ENCODE results near the gene ZPLD1.

Gene ZPLD1

DNA sequence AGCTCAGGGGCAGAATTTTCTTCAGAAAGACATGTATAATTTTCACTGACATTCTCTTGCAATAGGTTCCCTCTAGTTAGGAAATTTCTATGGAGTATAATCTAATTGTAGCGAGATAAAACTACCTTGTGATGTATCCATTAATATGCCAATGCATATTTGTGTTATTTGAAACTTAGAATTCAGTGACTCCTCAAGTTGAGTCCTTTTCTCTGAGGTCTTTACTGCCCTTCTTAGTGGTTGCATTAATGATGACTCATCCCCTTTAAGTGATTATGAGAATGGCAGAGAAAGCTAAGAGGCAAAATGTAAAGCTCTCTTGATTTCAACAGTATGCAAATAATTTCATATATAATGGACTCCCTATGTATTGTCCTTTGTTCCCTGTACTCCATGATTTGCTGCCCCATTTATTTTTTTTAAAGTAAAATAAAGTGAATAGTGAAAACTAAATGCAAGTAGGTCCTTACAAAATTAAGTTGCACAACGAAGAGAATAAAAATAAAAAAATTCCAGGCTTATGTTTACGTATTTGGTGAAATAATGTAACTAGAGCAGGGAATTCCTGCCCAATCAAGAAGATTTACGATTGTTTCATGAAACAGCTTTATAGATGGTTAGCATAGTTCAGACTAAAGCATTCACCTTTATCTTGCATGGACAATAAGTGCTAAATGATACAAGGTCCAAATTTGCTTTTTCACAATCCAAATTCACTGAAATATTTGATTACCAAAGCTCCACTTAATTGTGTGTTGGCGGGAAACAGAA is 78.1 kb downstream of the ZPLD1 start:
- no peak overlapping the region for H2AFZ ChIP-seq (ENCODE audit: low read length, unreplicated experiment)
- peaks cover 6% of the 10 kb centered on the region for H3K27me3 ChIP-seq (ENCODE audit: insufficient read depth, low read length)
- no peak overlapping the region for H3K27ac ChIP-seq (ENCODE audit: low read depth, low read length)
- no peaks in the 10 kb centered on the region for H3K36me3 ChIP-seq (ENCODE audit: insufficient read depth, low read length)
- H3K4me3 ChIP-seq (ENCODE audit: low read depth, low read length): no peak overlapping the region
- H3K79me2 ChIP-seq (ENCODE audit: control insufficient read depth, insufficient read depth, low read length, unreplicated experiment): no peaks in the 10 kb centered on the region
- no peaks in the 10 kb centered on the region for H3K4me1 ChIP-seq (ENCODE audit: control insufficient read depth, insufficient read depth, low read length, unreplicated experiment)

DNA sequence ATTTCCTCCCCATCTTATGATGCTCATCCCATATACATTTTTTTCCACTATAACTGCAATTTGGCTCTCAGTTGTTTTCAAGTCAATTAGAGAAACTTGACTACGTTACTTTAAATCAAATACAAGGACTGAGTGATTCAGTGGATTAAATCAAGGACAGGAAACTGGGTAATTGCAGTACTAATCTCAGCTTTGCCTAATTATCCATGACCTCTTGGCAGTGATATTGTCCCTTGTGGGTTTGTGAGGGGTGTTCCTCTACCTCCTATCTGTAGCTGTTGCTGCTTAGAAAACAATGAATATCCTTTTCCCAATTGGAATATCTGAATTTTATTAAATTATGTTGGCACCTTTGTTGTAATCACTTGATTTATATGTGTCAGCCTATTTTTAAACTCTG is 79.4 kb downstream of the ZPLD1 start:
- H3K79me2 ChIP-seq (ENCODE audit: control insufficient read depth, insufficient read depth, low read length, unreplicated experiment): no peaks in the 10 kb centered on the region
- H3K27ac ChIP-seq (ENCODE audit: low read depth, low read length): no peak overlapping the region
- no peaks in the 10 kb centered on the region for H3K4me1 ChIP-seq (ENCODE audit: control insufficient read depth, insufficient read depth, low read length, unreplicated experiment)
- no peak overlapping the region for H2AFZ ChIP-seq (ENCODE audit: low read length, unreplicated experiment)
- no peaks in the 10 kb centered on the region for H3K36me3 ChIP-seq (ENCODE audit: insufficient read depth, low read length)
- no peak overlapping the region for H3K4me3 ChIP-seq (ENCODE audit: low read depth, low read length)
- peaks cover 17% of the 10 kb centered on the region for H3K27me3 ChIP-seq (ENCODE audit: insufficient read depth, low read length)

DNA sequence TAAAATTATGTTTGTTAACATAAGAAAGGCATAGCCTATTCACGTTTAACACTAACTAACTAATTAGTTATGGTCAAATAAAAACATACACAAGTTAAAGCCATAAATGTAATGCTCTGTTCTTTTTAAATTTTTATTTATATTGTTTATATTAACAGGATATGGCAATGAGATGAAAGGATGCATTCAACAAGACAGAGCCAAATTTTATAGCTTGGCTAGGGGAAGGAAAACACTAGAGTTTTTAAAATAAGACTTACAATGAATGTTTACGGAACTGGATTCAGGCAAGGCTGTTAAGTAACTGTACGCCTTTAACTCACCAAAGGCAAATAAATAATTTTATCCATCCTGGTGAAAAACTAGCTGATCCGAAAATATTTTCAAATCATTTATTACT is 86.4 kb downstream of the ZPLD1 start:
- H3K4me3 ChIP-seq (ENCODE audit: low read depth, low read length): no peak overlapping the region
- no peak overlapping the region for H2AFZ ChIP-seq (ENCODE audit: low read length, unreplicated experiment)

GRCh38 chr3:102525624-102526023 is 90.8 kb downstream of the ZPLD1 start:
- H3K27me3 ChIP-seq (ENCODE audit: insufficient read depth, low read length): peaks cover 51% of the 10 kb centered on the region
- H3K4me1 ChIP-seq (ENCODE audit: control insufficient read depth, insufficient read depth, low read length, unreplicated experiment): no peaks in the 10 kb centered on the region
- no peak overlapping the region for H2AFZ ChIP-seq (ENCODE audit: low read length, unreplicated experiment)
- no peak overlapping the region for H3K4me3 ChIP-seq (ENCODE audit: low read depth, low read length)
- H3K27ac ChIP-seq (ENCODE audit: low read depth, low read length): no peak overlapping the region
- H3K79me2 ChIP-seq (ENCODE audit: control insufficient read depth, insufficient read depth, low read length, unreplicated experiment): no peaks in the 10 kb centered on the region
- H3K36me3 ChIP-seq (ENCODE audit: insufficient read depth, low read length): no peaks in the 10 kb centered on the region

More for the DNA sequence above, 86.4 kb downstream of the ZPLD1 start:
- H3K27ac ChIP-seq (ENCODE audit: low read depth, low read length): no peak overlapping the region
- H3K27me3 ChIP-seq (ENCODE audit: insufficient read depth, low read length): peaks cover 61% of the 10 kb centered on the region
- no peaks in the 10 kb centered on the region for H3K79me2 ChIP-seq (ENCODE audit: control insufficient read depth, insufficient read depth, low read length, unreplicated experiment)
- H3K36me3 ChIP-seq (ENCODE audit: insufficient read depth, low read length): no peaks in the 10 kb centered on the region
- no peaks in the 10 kb centered on the region for H3K4me1 ChIP-seq (ENCODE audit: control insufficient read depth, insufficient read depth, low read length, unreplicated experiment)

GRCh38 chr3:102526865-102527264 is 92.0 kb downstream of the ZPLD1 start:
- Histone ChIP-seq H3K79me2 (ENCODE audit: control insufficient read depth, insufficient read depth, low read length, unreplicated experiment) (no peaks in the 10 kb centered on the region), H3K27me3 (ENCODE audit: insufficient read depth, low read length) (peaks cover 40% of the 10 kb centered on the region), H3K36me3 (ENCODE audit: insufficient read depth, low read length) (no peaks in the 10 kb centered on the region), H3K27ac (ENCODE audit: low read depth, low read length) (no peak overlapping the region), H3K4me1 (ENCODE audit: control insufficient read depth, insufficient read depth, low read length, unreplicated experiment) (no peaks in the 10 kb centered on the region), H2AFZ (ENCODE audit: low read length, unreplicated experiment) (no peak overlapping the region), H3K4me3 (ENCODE audit: low read depth, low read length) (no peak overlapping the region)

DNA sequence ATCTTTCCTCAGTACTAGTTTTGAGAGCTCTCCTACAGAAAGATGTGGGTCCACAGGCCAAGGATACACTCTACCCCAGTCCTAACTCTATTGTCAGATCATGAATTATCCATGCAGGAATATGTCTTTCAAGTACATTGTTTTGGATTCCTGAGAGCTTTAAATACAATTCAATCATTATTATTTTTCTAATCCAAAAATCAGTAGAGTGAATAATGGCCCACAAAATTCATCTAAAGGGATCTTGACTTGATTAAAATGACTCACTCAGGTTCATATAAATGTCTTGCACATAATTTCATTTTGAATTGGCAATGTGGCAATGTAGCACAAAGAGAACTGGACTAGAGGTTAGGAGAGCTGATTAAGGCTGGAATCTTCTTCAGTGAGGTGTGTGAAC is 93.9 kb downstream of the ZPLD1 start:
- Histone ChIP-seq H3K36me3 (ENCODE audit: insufficient read depth, low read length) (no peaks in the 10 kb centered on the region), H3K27ac (ENCODE audit: low read depth, low read length) (no peak overlapping the region), H3K79me2 (ENCODE audit: control insufficient read depth, insufficient read depth, low read length, unreplicated experiment) (no peaks in the 10 kb centered on the region), H3K4me1 (ENCODE audit: control insufficient read depth, insufficient read depth, low read length, unreplicated experiment) (no peaks in the 10 kb centered on the region), H2AFZ (ENCODE audit: low read length, unreplicated experiment) (no peak overlapping the region), H3K27me3 (ENCODE audit: insufficient read depth, low read length) (peaks cover 35% of the 10 kb centered on the region), H3K4me3 (ENCODE audit: low read depth, low read length) (no peak overlapping the region)
